WERI-Rb-1 (cell line): Measurements from ENCODE around the gene DZIP3.

Source experiments
- DNase-seq: peaks from one replicate; pipeline ENCODE4 v3.0.0-alpha.2; 2020
- H3K27ac ChIP-seq: fragments of 250-450 bp; sonication (Bioruptor Pico); 2 replicates; pipeline ENCODE4 v1.5.1; 2020; ENCODE audit warnings: mild to moderate bottlenecking, moderate library complexity
- H3K27me3 ChIP-seq: fragments of 250-450 bp; sonication (Bioruptor Pico); 2 replicates; pipeline ENCODE4 v1.5.1; 2021; ENCODE audit warnings: mild to moderate bottlenecking, low read depth, moderate library complexity; ENCODE audit not compliant: insufficient read depth, severe bottlenecking
- H3K36me3 ChIP-seq: fragments of 250-450 bp; sonication (Bioruptor Pico); 2 replicates; pipeline ENCODE4 v1.5.1; 2020; ENCODE audit warnings: mild to moderate bottlenecking, moderate library complexity
- H3K4me3 ChIP-seq: 2 replicates; pipeline ENCODE4 v1.5.1; 2011; ENCODE audit warnings: low read depth, mild to moderate bottlenecking, control low read depth, low read length
- H3K9me3 ChIP-seq: fragments of 250-450 bp; sonication (Bioruptor Pico); 2 replicates; pipeline ENCODE4 v1.5.1; 2021; ENCODE audit warnings: mild to moderate bottlenecking, moderate library complexity; ENCODE audit not compliant: severe bottlenecking
- TF ChIP-seq, protein P1 (sequence below): IDR thresholded peaks from 2 replicates; pipeline ENCODE4 v1.5.1; 2011; ENCODE audit warnings: low read depth, mild to moderate bottlenecking, control low read depth, inconsistent platforms, low read length

The DZIP3 gene

GRCh38 chr3:108602249-108602934 is 12.9 kb downstream of the DZIP3 start:
- Histone ChIP-seq H3K36me3 (no peaks in the 10 kb centered on the region), H3K27me3 (no peaks in the 10 kb centered on the region), H3K4me3 (peak overlapping the region; percentile 55), H3K27ac (peak overlapping the region; percentile 80), H3K9me3 (no peaks in the 10 kb centered on the region)
- peak; percentile 52 for DNase-seq
- TF ChIP-seq, protein P1, sequence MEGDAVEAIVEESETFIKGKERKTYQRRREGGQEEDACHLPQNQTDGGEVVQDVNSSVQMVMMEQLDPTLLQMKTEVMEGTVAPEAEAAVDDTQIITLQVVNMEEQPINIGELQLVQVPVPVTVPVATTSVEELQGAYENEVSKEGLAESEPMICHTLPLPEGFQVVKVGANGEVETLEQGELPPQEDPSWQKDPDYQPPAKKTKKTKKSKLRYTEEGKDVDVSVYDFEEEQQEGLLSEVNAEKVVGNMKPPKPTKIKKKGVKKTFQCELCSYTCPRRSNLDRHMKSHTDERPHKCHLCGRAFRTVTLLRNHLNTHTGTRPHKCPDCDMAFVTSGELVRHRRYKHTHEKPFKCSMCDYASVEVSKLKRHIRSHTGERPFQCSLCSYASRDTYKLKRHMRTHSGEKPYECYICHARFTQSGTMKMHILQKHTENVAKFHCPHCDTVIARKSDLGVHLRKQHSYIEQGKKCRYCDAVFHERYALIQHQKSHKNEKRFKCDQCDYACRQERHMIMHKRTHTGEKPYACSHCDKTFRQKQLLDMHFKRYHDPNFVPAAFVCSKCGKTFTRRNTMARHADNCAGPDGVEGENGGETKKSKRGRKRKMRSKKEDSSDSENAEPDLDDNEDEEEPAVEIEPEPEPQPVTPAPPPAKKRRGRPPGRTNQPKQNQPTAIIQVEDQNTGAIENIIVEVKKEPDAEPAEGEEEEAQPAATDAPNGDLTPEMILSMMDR: no peak

DNA sequence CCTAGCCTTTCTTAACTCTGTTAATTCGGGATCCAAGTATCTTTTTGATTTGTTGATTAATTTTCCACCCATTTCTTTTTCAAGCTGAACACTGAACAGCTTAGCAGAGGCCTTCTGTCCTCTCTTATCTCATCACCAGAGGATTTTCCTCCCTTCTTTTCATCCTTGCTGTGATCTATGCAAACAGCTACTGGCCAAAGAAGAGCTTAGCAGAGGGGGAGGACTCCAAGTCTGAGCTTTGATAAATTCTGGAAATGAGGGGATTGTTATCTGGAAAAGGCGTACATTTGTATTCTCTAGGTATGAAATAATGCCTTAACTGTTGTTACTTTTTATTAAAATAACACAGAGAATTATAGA is 13.4 kb downstream of the DZIP3 start:
- peak overlapping the region; percentile 55 for H3K4me3 ChIP-seq
- H3K9me3 ChIP-seq: no peaks in the 10 kb centered on the region
- peak; percentile 51 for DNase-seq
- H3K27ac ChIP-seq: peak overlapping the region; percentile 80
- H3K27me3 ChIP-seq: no peaks in the 10 kb centered on the region
- TF ChIP-seq, protein P1: no peak
- no peaks in the 10 kb centered on the region for H3K36me3 ChIP-seq

DNA sequence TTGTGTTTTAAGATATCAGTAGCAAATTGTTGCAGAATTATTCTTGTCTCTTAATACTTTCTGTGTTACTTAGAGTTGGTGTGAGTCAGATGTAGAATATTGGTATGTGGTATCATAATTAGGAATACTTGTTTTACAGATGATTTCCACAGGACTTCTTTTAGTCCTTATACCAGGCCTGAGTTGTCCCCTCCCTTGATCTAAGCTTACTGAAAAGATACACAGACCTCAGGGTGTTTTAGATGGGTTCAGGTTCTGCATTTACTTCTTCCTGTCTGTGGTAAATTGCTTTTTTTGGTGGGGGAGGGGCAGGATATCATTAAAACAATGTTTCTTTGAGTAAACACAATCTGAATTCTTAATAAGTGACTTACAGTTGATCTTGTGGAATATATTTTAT is 14.2 kb downstream of the DZIP3 start:
- TF ChIP-seq, protein P1: no peak
- Histone ChIP-seq H3K27me3 (no peaks in the 10 kb centered on the region), H3K9me3 (no peaks in the 10 kb centered on the region), H3K4me3 (0 out of 2 replicates have a peak overlapping the region, but pooled peaks have one; percentile 13), H3K27ac (peak overlapping the region; percentile 80), H3K36me3 (no peaks in the 10 kb centered on the region)
- DNase-seq: no peak

DNA sequence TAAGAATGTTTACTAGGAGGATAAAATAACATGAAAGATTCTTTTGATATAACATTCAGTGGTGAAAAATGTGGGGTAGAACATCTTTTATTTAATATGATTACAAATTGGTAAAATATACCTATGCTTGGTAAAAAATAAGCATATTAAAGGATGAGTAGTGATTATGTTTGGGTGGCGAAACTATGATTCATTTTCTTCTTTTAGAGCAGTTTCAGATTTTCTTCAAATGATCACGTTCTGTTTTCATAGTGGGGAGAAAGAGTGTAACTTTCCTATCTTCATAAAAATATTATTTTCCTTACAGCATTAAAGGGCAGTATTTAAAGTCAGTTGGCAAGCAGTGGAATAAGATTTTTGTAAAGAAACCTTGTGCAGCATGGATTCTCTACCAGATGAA is 15.5 kb downstream of the DZIP3 start:
- TF ChIP-seq, protein P1: no peak
- H3K4me3 ChIP-seq: no peak overlapping the region
- no peaks in the 10 kb centered on the region for H3K9me3 ChIP-seq
- no peak for DNase-seq
- H3K36me3 ChIP-seq: no peaks in the 10 kb centered on the region
- no peaks in the 10 kb centered on the region for H3K27me3 ChIP-seq
- H3K27ac ChIP-seq: no peak overlapping the region

DNA sequence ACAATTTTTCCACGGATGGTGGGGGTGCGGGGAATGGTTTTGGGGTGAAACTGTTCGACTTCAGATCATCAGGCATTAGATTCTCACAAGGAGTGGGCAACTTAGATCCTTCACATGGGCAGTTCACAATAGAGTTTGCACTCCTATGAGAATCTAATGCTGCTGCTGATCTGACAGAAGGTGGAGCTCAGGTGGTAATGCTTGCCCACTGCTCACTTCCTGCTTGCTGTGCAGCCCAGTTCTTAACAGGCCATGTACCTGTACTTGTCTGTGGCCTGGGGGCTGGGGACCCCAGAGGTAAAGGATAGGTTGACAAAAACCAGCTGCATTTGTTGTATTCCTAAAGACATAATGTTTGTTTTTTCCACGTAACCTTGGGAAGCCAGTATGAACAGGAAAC is 16.0 kb downstream of the DZIP3 start:
- H3K9me3 ChIP-seq: no peaks in the 10 kb centered on the region
- no peaks in the 10 kb centered on the region for H3K27me3 ChIP-seq
- DNase-seq: no peak
- TF ChIP-seq, protein P1: no peak
- H3K27ac ChIP-seq: no peak overlapping the region
- no peak overlapping the region for H3K4me3 ChIP-seq
- no peaks in the 10 kb centered on the region for H3K36me3 ChIP-seq

GRCh38 chr3:108608750-108609149 is 19.2 kb downstream of the DZIP3 start:
- Histone ChIP-seq H3K4me3 (no peak overlapping the region), H3K36me3 (no peaks in the 10 kb centered on the region), H3K9me3 (no peaks in the 10 kb centered on the region), H3K27ac (no peak overlapping the region), H3K27me3 (no peaks in the 10 kb centered on the region)
- DNase-seq: no peak
- TF ChIP-seq, protein P1: no peak
